Activated B cell treated with CpG ODN at 0.5 μM for 24 hours (primary cell): ENCODE measurements around the gene UGT8. TPM values are rescaled to one million over a fixed set of nuclear protein-coding genes. Genes with fewer than 3 reads are reported as not detected.
A peak's percentile ranks its signal among the peaks of the same experiment; 100 is the strongest.

Experiments
- ATAC-seq: fragments of 200-7000 bp; cut with Tn5 transposase; one replicate; pipeline ENCODE4 v1.10.0; 2021; ENCODE audit warnings: low read depth, mild to moderate bottlenecking, moderate library complexity
- CTCF ChIA-PET: fragments of 350-600 bp; sonication (Branson Sonifier 250); formaldehyde crosslinking; loops from one replicate; lab custom pipeline; 2021; ENCODE audit warnings: antibody characterized with exemption; lab: Charles Lee
- POLR2A ChIA-PET: fragments of 350-600 bp; sonication (Branson Sonifier 250); formaldehyde crosslinking; loops from one replicate; lab custom pipeline; 2021; ENCODE audit warnings: antibody characterized with exemption; lab: Charles Lee
- DNase-seq: peaks from one replicate; pipeline ENCODE4 v3.0.0; 2022
- H3K27ac Mint-ChIP-seq: one replicate; pipeline ENCODE4 v1.8.0; 2020; ENCODE audit warnings: mixed read lengths
- H3K27me3 Mint-ChIP-seq: one replicate; pipeline ENCODE4 v1.8.0; 2021; ENCODE audit warnings: mixed read lengths
- H3K36me3 Mint-ChIP-seq: one replicate; pipeline ENCODE4 v1.8.0; 2021; ENCODE audit warnings: low read depth, mixed read lengths
- H3K4me1 Mint-ChIP-seq: one replicate; pipeline ENCODE4 v1.8.0; 2021; ENCODE audit warnings: mixed read lengths
- H3K4me3 Mint-ChIP-seq: one replicate; pipeline ENCODE4 v1.8.0; 2020; ENCODE audit warnings: mild to moderate bottlenecking, mixed read lengths
- H3K9me3 Mint-ChIP-seq: one replicate; pipeline ENCODE4 v1.8.0; 2020; ENCODE audit warnings: mixed read lengths
- CTCF ChIP-seq: fragments of 200-600 bp; IDR thresholded peaks from one replicate; pipeline ENCODE4 v1.8.0; 2022; ENCODE audit warnings: antibody characterized with exemption, mild to moderate bottlenecking
- intact Hi-C: fragments of 100-400 bp; cut with micrococcal nuclease; formaldehyde crosslinking; loops from one replicate; pipeline ENCODE4 v1.15.1; 2024
- total RNA-seq: library from RNA; stranded (reverse); gene quantifications from 2 replicates; pipeline ENCODE4 v1.2.3, GENCODE V29; 2022

UGT8 gene
- total RNA-seq, result 12.9 and 20.0 TPM in 2 replicates

- peak within 1 kb of the TSS; percentile 97 for H3K4me3 Mint-ChIP-seq
- POLR2A ChIA-PET, result interaction anchor here (0.6 to 1.4 kb wide), 3 partner anchors 16 to 837 kb away, joined by 3 to 6 read pairs (median 3); no protein-coding TSS in a partner anchor
- H3K27me3 Mint-ChIP-seq, result no peaks in the 10 kb centered on the region
- DNase-seq (peak; percentile 83), ATAC-seq (peak; percentile 75)
- TF ChIP-seq CTCF, result no peak
- peaks cover 7% of the 10 kb centered on the region for H3K36me3 Mint-ChIP-seq
- CTCF ChIA-PET, result interaction anchor here (1.4 kb wide), 1 partner anchor 61 kb away, joined by 4 read pairs; no protein-coding TSS in a partner anchor
- H3K9me3 Mint-ChIP-seq, result no peaks in the 10 kb centered on the region
- peak within 1 kb of the TSS; percentile 90 for H3K27ac Mint-ChIP-seq
- H3K4me1 Mint-ChIP-seq, result peaks cover 22% of the 10 kb centered on the region
- intact Hi-C loops, result loop anchor here (1.0 to 2.0 kb wide), 3 partner anchors 34 to 1961 kb away; partner anchors contain the start of gene LARP7
Measured at GRCh38 chr4:114598191-114599121, at the start of gene UGT8. Gene UGT8, plus strand, starts transcription at chr4:114598807. Its CDS starts 24,074 bp downstream, at chr4:114622881.

GRCh38 chr4:114549638-114550037, 49.0 kb upstream of the UGT8 start:
- H3K4me3 Mint-ChIP-seq, result no peak overlapping the region
- POLR2A ChIA-PET, result no interaction called here
- peaks cover 3% of the 10 kb centered on the region for H3K27me3 Mint-ChIP-seq
- TF ChIP-seq CTCF, result no peak
- intact Hi-C loops, result no loop called here
- no peak overlapping the region for H3K27ac Mint-ChIP-seq
- H3K4me1 Mint-ChIP-seq, result no peaks in the 10 kb centered on the region
- DNase-seq (no peak), ATAC-seq (no peak)
- H3K9me3 Mint-ChIP-seq, result peaks cover 4% of the 10 kb centered on the region
- no peaks in the 10 kb centered on the region for H3K36me3 Mint-ChIP-seq
- CTCF ChIA-PET, result no interaction called here

- no peaks in the 10 kb centered on the region for H3K4me1 Mint-ChIP-seq
- POLR2A ChIA-PET, result no interaction called here
- no peak overlapping the region for H3K27ac Mint-ChIP-seq
- peaks cover 7% of the 10 kb centered on the region for H3K9me3 Mint-ChIP-seq
- H3K27me3 Mint-ChIP-seq, result no peaks in the 10 kb centered on the region
- ATAC-seq (no peak), DNase-seq (no peak)
- H3K4me3 Mint-ChIP-seq, result no peak overlapping the region
- TF ChIP-seq CTCF, result no peak
- no peaks in the 10 kb centered on the region for H3K36me3 Mint-ChIP-seq
- CTCF ChIA-PET, result no interaction called here
- intact Hi-C loops, result no loop called here
Measured at GRCh38 chr4:114558446-114559020, 40.1 kb upstream of the UGT8 start.

- DNase-seq, result no peak
- no peak for TF ChIP-seq CTCF
- Mint-ChIP-seq H3K4me3 (no peak overlapping the region), H3K36me3 (no peaks in the 10 kb centered on the region), H3K9me3 (peaks cover 6% of the 10 kb centered on the region), H3K27me3 (no peaks in the 10 kb centered on the region), H3K4me1 (no peaks in the 10 kb centered on the region), H3K27ac (no peak overlapping the region)
- ChIA-PET CTCF (no interaction called here), POLR2A (no interaction called here)
- ATAC-seq, result no peak
- intact Hi-C loops, result no loop called here
Measured at GRCh38 chr4:114561590-114561989, 37.0 kb upstream of the UGT8 start.
